Thyroid gland (tissue), 4 donors: Measurements from ENCODE around the gene NOS2. TPM values are rescaled to one million over a fixed set of nuclear protein-coding genes. Genes with fewer than 3 reads are reported as not detected.
"Not testable (repeated sequence)": the region's sequence is repeated elsewhere in the genome, so short reads cannot be mapped to it uniquely, and the experiment has no call there.

Experiments
- DNase-seq, 2 donors: peaks; one replicate each; pipeline ENCODE4 v3.0.0-alpha.2; 2019
- H3K27ac ChIP-seq, 3 donors: fragments of 200-600 bp; sonication (generic); 1 replicate in 2 of 3; 2 replicates in 1 of 3; pipeline ENCODE4 v1.5.1; 2016 to 2019; ENCODE audit warnings: mild to moderate bottlenecking in 1 of 3, moderate library complexity in 1 of 3
- H3K27me3 ChIP-seq: fragments of 200-600 bp; sonication (generic); one replicate; pipeline ENCODE4 v1.5.1; 2019
- H3K36me3 ChIP-seq, 2 donors: fragments of 200-600 bp; sonication (generic); one replicate each; pipeline ENCODE4 v1.5.1; 2016 to 2019
- H3K4me1 ChIP-seq, 2 donors: fragments of 200-600 bp; sonication (generic); one replicate each; pipeline ENCODE4 v1.5.1; 2017 to 2019
- H3K4me3 ChIP-seq, 3 donors: fragments of 200-600 bp; sonication (generic); replicated peaks in 1 of 3; 1 replicate in 2 of 3; 2 replicates in 1 of 3; pipeline ENCODE4 v1.5.1; 2016; ENCODE audit warnings: mild to moderate bottlenecking in 1 of 3
- H3K9me3 ChIP-seq: fragments of 200-600 bp; sonication (generic); one replicate; pipeline ENCODE4 v1.5.1; 2017
- POLR2A ChIP-seq, 2 donors: fragments of 450-650 bp; IDR thresholded peaks; one replicate each; pipeline ENCODE4 v1.6.1; 2017; ENCODE audit warnings: antibody characterized with exemption in 2 of 2, mild to moderate bottlenecking in 2 of 2, moderate library complexity in 1 of 2
- WGBS, 2 donors: methylation state at CpG; one replicate each; pipeline ENCODE4 v1.1.5; 2017; 5-methylcytosine and 5-hydroxymethylcytosine counted together
- intact Hi-C: fragments of 100-400 bp; cut with DNase I; formaldehyde crosslinking; loops from one replicate; pipeline ENCODE4 v1.15.1; 2023
- total RNA-seq, 4 donors: library from RNA; depleted of rRNA; stranded (reverse); fragments of >200 nt; gene quantifications; one replicate each; pipeline ENCODE4 v1.2.3, GENCODE V29; 2016
- TF ChIP-seq, protein P1 (sequence below), 6 experiments: fragments of 200-600 bp in 3 of 6; fragments of 450-650 bp in 3 of 6; sonication (generic) in 3 of 6; IDR thresholded peaks; one replicate each; pipeline ENCODE4 v1.5.1; 2016 to 2019; ENCODE audit warnings: antibody characterized with exemption in 6 of 6, mild to moderate bottlenecking in 2 of 6, inconsistent platforms in 1 of 6, moderate library complexity in 1 of 6

NOS2 gene
- total RNA-seq, 4 donors from 2014 or later: 0.22 to 1.1 TPM; not detected in 2

- no peak overlapping the region for H3K4me3 ChIP-seq
- no peak overlapping the region for H3K27ac ChIP-seq
- intact Hi-C loops: loop anchor here (5.0 kb wide), 1 partner anchor 104 kb away; no protein-coding TSS in a partner anchor
- H3K27me3 ChIP-seq: no peaks in the 10 kb centered on the region
- no peak for TF ChIP-seq POLR2A (IDR thresholded peaks at IDR 0.05)
- TF ChIP-seq, protein P1, sequence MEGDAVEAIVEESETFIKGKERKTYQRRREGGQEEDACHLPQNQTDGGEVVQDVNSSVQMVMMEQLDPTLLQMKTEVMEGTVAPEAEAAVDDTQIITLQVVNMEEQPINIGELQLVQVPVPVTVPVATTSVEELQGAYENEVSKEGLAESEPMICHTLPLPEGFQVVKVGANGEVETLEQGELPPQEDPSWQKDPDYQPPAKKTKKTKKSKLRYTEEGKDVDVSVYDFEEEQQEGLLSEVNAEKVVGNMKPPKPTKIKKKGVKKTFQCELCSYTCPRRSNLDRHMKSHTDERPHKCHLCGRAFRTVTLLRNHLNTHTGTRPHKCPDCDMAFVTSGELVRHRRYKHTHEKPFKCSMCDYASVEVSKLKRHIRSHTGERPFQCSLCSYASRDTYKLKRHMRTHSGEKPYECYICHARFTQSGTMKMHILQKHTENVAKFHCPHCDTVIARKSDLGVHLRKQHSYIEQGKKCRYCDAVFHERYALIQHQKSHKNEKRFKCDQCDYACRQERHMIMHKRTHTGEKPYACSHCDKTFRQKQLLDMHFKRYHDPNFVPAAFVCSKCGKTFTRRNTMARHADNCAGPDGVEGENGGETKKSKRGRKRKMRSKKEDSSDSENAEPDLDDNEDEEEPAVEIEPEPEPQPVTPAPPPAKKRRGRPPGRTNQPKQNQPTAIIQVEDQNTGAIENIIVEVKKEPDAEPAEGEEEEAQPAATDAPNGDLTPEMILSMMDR (IDR thresholded peaks at IDR 0.05): peak; percentile 60 to 97 (median 82)
- no peaks in the 10 kb centered on the region for H3K36me3 ChIP-seq
- H3K4me1 ChIP-seq: no peaks in the 10 kb centered on the region
- WGBS, 2 donors: 70 to 75% methylated on average over 16 to 17 of the region's 17 CpGs
- no peaks in the 10 kb centered on the region for H3K9me3 ChIP-seq
- peak; percentile 55 to 64 for DNase-seq
These were observed 43.6 kb downstream of the NOS2 start for GRCh38 chr17:27756467-27757371.

- TF ChIP-seq, protein P1 (IDR thresholded peaks at IDR 0.05): no peak
- TF ChIP-seq POLR2A (IDR thresholded peaks at IDR 0.05): no peak
- Histone ChIP-seq H3K36me3 (no peaks in the 10 kb centered on the region), H3K27ac (no peak overlapping the region), H3K4me1 (no peaks in the 10 kb centered on the region), H3K9me3 (no peaks in the 10 kb centered on the region), H3K4me3 (no peak overlapping the region), H3K27me3 (no peaks in the 10 kb centered on the region)
- no peak for DNase-seq
- intact Hi-C loops: loop anchor here (5.0 kb wide), 1 partner anchor 104 kb away; no protein-coding TSS in a partner anchor
- 89 to 92% methylated on average over 18 to 27 of the region's 28 CpGs for WGBS, 2 donors
These were observed 44.4 kb downstream of the NOS2 start for GRCh38 chr17:27755706-27756466.

- DNase-seq: no peak
- Histone ChIP-seq H3K4me3 (no peak overlapping the region), H3K27me3 (no peaks in the 10 kb centered on the region), H3K27ac (no peak overlapping the region), H3K4me1 (no peaks in the 10 kb centered on the region), H3K9me3 (no peaks in the 10 kb centered on the region), H3K36me3 (no peaks in the 10 kb centered on the region)
- TF ChIP-seq, protein P1 (IDR thresholded peaks at IDR 0.05): no peak
- no peak for TF ChIP-seq POLR2A (IDR thresholded peaks at IDR 0.05)
- intact Hi-C loops: loop anchor here (5.0 kb wide), 1 partner anchor 87 kb away; no protein-coding TSS in a partner anchor
- WGBS, 2 donors: 89 to 93% methylated on average over 7 to 8 of the region's 8 CpGs
These were observed 45.8 kb downstream of the NOS2 start for GRCh38 chr17:27754549-27754948.

GRCh38 chr17:27753726-27754125 is 46.6 kb downstream of the NOS2 start:
- H3K4me1 ChIP-seq, H3K36me3 ChIP-seq, H3K9me3 ChIP-seq, H3K27me3 ChIP-seq, DNase-seq, H3K27ac ChIP-seq, H3K4me3 ChIP-seq: not testable (repeated sequence)
- intact Hi-C loops: loop anchor here (5.0 kb wide), 1 partner anchor 86 kb away; no protein-coding TSS in a partner anchor
- 87 to 90% methylated on average over 13 of the region's 13 CpGs for WGBS, 2 donors

DNA sequence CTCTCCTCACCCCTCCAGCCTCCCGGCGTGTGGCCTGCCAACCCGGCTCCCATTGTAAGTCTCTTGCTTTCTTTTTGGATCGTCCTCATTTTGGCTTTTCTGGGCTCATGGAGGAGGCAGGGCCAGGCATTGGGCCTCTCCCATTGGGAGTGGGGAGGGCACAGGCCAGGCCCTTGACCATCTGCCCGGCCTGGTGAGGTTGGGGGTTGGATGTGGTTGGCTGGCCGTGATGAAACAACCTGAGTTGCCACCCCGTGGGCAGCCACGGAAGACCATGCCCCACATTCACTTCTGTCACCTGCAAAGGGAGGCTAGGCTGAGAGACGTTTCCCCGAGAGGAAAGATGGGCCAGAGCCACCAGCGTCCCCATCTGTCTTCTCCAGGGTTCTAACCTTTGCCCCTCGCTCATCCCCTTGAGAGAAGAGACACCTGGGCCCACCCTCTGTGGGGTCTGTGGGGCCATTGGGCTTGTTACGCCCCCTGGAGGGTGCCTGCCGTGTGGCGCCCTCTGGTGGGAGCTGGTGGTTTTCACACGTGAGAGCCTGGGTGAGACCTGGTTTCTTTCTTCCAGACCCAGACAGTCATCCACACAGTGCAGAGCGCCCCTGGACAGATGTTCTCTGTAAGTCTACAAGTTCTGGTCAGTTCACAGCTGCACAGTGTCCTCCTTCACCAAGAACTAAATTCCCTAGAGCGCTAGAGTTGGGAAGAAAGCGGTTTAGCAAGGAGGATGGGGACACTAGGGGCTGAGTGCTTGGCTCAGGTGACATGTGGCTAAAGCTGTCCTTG is 47.3 kb downstream of the NOS2 start:
- H3K4me3 ChIP-seq, DNase-seq, H3K4me1 ChIP-seq, H3K27me3 ChIP-seq, H3K36me3 ChIP-seq, H3K9me3 ChIP-seq, H3K27ac ChIP-seq: not testable (repeated sequence)
- WGBS, 2 donors: 85 to 87% methylated on average over 5 to 6 of the region's 19 CpGs
- intact Hi-C loops: loop anchor here (5.0 kb wide), 1 partner anchor 86 kb away; no protein-coding TSS in a partner anchor
